ENCODE measurements around the gene CTTNBP2NL.

DNA sequence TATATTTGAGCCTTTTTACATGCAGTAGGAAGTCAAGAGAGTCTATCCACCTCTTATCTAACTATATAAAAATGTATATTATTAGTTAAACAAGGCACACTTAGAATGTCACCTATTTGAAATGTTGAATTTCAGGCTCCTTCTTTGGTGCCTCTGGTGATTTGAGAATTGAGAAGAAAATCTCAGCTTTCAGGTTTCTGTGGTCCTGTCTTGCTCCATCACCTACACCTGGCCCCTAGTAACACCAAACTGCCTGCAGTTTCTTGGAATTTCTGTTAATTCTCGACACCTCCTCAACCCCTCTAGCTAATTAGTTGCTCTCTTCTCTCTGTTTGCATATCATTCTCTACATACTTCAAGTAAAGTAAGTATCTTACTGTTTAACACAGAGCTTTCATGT, 57.9 kb downstream of the CTTNBP2NL start:
- TF ChIP-seq, protein P1, sequence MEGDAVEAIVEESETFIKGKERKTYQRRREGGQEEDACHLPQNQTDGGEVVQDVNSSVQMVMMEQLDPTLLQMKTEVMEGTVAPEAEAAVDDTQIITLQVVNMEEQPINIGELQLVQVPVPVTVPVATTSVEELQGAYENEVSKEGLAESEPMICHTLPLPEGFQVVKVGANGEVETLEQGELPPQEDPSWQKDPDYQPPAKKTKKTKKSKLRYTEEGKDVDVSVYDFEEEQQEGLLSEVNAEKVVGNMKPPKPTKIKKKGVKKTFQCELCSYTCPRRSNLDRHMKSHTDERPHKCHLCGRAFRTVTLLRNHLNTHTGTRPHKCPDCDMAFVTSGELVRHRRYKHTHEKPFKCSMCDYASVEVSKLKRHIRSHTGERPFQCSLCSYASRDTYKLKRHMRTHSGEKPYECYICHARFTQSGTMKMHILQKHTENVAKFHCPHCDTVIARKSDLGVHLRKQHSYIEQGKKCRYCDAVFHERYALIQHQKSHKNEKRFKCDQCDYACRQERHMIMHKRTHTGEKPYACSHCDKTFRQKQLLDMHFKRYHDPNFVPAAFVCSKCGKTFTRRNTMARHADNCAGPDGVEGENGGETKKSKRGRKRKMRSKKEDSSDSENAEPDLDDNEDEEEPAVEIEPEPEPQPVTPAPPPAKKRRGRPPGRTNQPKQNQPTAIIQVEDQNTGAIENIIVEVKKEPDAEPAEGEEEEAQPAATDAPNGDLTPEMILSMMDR (IDR thresholded peaks at IDR 0.05; ENCODE audit: poor library complexity) = no peak
- TF ChIP-seq EZH2phosphoT487 (IDR thresholded peaks at IDR 0.05; ENCODE audit: low read depth, severe bottlenecking, unreplicated experiment) (no peak), EZH2 (IDR thresholded peaks at IDR 0.05; ENCODE audit: borderline replicate concordance) (no peak)
